ENCODE results near the gene RFX8.

DNA sequence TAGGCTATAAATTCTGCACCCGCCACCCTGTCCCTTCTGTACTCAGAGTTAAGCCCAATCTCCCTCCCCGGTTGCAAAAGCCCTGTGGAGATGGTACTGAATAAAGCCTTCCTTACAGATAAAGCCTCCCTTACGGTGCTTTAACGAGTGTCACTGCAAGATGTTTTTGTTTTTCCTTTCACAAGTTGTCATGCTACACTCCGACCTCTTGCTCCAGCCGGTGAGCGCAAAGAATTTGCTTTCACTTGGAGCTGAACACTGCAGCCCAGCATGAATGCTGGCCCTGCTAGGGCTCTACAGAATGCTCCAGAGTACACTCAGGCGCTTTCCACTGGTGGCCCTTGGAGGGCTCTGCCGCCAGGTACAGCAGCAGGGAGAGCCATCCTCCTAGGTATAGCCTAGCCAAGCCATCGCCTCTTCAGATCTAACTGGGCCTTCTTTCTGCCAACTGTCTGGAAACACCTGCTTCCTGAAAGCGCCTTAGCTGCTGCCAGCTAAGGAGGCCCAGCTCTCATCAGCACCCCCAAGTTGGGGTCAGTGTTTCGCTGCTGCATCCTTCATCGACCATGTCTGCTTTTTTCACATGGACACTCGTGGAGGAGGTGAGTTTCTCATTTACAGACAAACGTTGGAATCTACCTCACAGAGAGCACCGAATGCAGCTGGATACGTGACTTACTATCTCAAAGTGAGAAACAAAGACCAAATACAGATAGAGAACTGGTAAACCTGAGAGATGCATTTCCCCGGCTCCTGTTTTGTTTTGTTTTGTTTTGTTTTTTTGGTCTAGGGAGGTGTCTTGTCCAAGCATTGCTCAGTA, 74.2 kb downstream of the RFX8 start:
- TF ChIP-seq, protein P1, sequence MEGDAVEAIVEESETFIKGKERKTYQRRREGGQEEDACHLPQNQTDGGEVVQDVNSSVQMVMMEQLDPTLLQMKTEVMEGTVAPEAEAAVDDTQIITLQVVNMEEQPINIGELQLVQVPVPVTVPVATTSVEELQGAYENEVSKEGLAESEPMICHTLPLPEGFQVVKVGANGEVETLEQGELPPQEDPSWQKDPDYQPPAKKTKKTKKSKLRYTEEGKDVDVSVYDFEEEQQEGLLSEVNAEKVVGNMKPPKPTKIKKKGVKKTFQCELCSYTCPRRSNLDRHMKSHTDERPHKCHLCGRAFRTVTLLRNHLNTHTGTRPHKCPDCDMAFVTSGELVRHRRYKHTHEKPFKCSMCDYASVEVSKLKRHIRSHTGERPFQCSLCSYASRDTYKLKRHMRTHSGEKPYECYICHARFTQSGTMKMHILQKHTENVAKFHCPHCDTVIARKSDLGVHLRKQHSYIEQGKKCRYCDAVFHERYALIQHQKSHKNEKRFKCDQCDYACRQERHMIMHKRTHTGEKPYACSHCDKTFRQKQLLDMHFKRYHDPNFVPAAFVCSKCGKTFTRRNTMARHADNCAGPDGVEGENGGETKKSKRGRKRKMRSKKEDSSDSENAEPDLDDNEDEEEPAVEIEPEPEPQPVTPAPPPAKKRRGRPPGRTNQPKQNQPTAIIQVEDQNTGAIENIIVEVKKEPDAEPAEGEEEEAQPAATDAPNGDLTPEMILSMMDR (tag by site-specific recombination; IDR thresholded peaks at IDR 0.05) = no peak
- TF ChIP-seq ZNF354C (tag by site-specific recombination; IDR thresholded peaks at IDR 0.05; ENCODE audit: borderline replicate concordance, low read depth) = no peak

Data from HEK293 (cell line).